Mesothelial cell of epicardium (in vitro differentiated cells): ENCODE results near the gene CCT6A. TPM values are rescaled to one million over a fixed set of nuclear protein-coding genes. Genes with fewer than 3 reads are reported as not detected.
"Not testable (repeated sequence)": the region's sequence is repeated elsewhere in the genome, so short reads cannot be mapped to it uniquely, and the experiment has no call there.

Source experiments
- DNase-seq, 2 experiments: peaks; one replicate each; pipeline ENCODE4 v3.0.0; 2021; ENCODE audit warnings: low spot score in 2 of 2; ENCODE audit not compliant: unreplicated experiment in 2 of 2
- H3K27ac Mint-ChIP-seq: 2 replicates; pipeline ENCODE4 v1.8.0; 2021; ENCODE audit warnings: mixed read lengths
- H3K27me3 Mint-ChIP-seq: 2 replicates; pipeline ENCODE4 v1.8.0; 2021; ENCODE audit warnings: low read depth, mixed read lengths
- H3K36me3 Mint-ChIP-seq: 2 replicates; pipeline ENCODE4 v1.8.0; 2021; ENCODE audit warnings: mixed read lengths
- H3K4me1 Mint-ChIP-seq: 2 replicates; pipeline ENCODE4 v1.8.0; 2021; ENCODE audit warnings: mixed read lengths
- H3K4me3 Mint-ChIP-seq: 2 replicates; pipeline ENCODE4 v1.8.0; 2021; ENCODE audit warnings: mild to moderate bottlenecking, moderate library complexity, mixed read lengths
- H3K9me3 Mint-ChIP-seq: 2 replicates; pipeline ENCODE4 v1.8.0; 2021; ENCODE audit warnings: mixed read lengths
- total RNA-seq: library from RNA; stranded (reverse); gene quantifications from 3 replicates; pipeline ENCODE4 v1.2.1, GENCODE V29; 2021
- TF ChIP-seq, protein P1 (sequence below): fragments of 200-600 bp; sonication (generic); IDR thresholded peaks from one replicate; pipeline ENCODE4 v1.5.0; 2021; ENCODE audit warnings: antibody characterized with exemption; ENCODE audit not compliant: unreplicated experiment

CCT6A gene
- total RNA-seq, 1 donor from 2014 or later, result 127 TPM

DNA sequence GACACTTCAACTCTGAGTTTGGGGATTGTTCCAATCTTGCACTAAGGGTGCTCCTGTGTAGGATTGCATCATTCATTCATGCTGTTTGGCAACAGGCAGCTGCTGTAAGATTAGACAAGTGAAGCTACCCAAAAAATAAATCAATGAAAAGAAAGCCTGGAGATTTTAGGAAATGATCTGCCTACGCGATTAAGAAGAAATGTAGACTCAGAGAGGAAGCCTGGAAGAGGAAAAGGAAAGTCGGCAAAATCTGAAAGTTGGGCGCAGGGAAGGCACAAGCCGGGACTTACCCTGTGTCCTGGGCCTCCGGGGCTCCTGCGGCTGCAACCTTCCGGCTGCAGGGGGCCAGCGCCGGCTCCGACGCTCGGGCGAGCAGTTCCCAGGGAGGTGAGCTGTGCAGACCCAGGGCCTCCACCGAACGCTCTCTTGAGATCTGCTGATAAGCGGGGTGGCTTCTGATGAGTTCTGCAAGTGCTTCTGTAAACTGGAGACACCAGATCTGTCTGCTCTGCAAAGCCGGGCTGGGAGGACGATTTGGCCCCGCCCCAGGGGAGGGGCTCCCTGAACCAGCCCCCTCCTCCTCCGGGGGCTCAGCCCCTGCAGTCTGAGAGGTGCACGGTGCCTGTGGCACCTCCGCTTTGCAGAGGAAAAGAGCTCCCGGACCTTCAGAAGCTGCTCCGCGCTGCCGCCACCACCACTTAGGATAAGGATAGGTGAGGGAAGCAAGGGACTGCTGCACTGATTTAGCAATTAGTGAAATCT is 17.7 kb upstream of the CCT6A start:
- peak; percentile 61 to 87 for DNase-seq
- no peaks in the 10 kb centered on the region for H3K27me3 Mint-ChIP-seq
- peak overlapping the region; percentile 86 for H3K27ac Mint-ChIP-seq
- H3K36me3 Mint-ChIP-seq, result peaks cover 13% of the 10 kb centered on the region
- TF ChIP-seq, protein P1, sequence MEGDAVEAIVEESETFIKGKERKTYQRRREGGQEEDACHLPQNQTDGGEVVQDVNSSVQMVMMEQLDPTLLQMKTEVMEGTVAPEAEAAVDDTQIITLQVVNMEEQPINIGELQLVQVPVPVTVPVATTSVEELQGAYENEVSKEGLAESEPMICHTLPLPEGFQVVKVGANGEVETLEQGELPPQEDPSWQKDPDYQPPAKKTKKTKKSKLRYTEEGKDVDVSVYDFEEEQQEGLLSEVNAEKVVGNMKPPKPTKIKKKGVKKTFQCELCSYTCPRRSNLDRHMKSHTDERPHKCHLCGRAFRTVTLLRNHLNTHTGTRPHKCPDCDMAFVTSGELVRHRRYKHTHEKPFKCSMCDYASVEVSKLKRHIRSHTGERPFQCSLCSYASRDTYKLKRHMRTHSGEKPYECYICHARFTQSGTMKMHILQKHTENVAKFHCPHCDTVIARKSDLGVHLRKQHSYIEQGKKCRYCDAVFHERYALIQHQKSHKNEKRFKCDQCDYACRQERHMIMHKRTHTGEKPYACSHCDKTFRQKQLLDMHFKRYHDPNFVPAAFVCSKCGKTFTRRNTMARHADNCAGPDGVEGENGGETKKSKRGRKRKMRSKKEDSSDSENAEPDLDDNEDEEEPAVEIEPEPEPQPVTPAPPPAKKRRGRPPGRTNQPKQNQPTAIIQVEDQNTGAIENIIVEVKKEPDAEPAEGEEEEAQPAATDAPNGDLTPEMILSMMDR, result peak; percentile 6
- peak overlapping the region; percentile 70 for H3K4me3 Mint-ChIP-seq
- no peaks in the 10 kb centered on the region for H3K9me3 Mint-ChIP-seq
- H3K4me1 Mint-ChIP-seq, result peaks cover 3% of the 10 kb centered on the region

DNA sequence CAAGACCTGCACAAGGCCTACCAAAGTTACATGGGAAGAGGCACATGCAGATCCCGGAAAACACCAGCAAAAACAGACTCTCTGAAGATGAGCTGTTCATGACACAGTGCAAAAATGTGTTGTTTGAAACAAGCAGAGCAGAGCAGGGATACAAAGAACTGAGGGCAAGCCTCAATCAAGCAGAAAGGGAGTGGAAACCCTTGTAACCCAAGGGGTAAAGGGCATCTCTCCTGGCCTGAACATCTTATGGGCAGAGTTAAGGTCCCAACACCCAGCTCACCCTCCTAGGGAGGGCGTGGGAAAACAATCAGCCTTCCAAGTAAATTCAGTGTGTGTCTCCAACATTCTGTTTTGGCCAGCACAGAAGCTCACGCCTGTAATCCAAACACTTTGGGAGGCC is 10.8 kb upstream of the CCT6A start:
- peaks cover 6% of the 10 kb centered on the region for H3K36me3 Mint-ChIP-seq
- no peaks in the 10 kb centered on the region for H3K27me3 Mint-ChIP-seq
- H3K27ac Mint-ChIP-seq, result no peak overlapping the region
- DNase-seq, result no peak
- H3K4me3 Mint-ChIP-seq, result no peak overlapping the region
- H3K4me1 Mint-ChIP-seq, result no peaks in the 10 kb centered on the region
- TF ChIP-seq, protein P1, result no peak
- H3K9me3 Mint-ChIP-seq, result no peaks in the 10 kb centered on the region

DNA sequence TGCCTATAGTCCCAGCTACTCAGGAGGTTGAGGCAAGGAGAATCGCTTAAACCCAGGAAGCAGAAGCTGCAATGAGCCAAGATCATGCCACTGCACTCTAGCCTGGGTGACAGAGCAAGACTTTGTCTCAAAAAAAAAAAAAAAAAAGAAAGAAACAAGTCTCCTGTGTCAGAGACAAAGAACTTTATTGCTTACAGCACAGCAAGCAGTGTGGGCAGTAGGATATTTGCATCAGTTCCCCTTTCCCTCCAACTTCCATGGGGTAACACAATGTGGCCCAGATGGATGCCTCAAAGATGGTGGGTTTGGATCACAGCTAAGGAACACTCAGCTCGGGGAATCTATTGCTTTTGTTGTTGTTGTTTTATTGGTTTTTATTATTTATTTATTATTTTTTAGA is 5.8 kb upstream of the CCT6A start:
- not testable (repeated sequence) for H3K36me3 Mint-ChIP-seq, H3K4me3 Mint-ChIP-seq, H3K9me3 Mint-ChIP-seq, H3K27me3 Mint-ChIP-seq, DNase-seq
- Mint-ChIP-seq H3K27ac (peak overlapping the region; percentile 47), H3K4me1 (peaks cover 31% of the 10 kb centered on the region)

DNA sequence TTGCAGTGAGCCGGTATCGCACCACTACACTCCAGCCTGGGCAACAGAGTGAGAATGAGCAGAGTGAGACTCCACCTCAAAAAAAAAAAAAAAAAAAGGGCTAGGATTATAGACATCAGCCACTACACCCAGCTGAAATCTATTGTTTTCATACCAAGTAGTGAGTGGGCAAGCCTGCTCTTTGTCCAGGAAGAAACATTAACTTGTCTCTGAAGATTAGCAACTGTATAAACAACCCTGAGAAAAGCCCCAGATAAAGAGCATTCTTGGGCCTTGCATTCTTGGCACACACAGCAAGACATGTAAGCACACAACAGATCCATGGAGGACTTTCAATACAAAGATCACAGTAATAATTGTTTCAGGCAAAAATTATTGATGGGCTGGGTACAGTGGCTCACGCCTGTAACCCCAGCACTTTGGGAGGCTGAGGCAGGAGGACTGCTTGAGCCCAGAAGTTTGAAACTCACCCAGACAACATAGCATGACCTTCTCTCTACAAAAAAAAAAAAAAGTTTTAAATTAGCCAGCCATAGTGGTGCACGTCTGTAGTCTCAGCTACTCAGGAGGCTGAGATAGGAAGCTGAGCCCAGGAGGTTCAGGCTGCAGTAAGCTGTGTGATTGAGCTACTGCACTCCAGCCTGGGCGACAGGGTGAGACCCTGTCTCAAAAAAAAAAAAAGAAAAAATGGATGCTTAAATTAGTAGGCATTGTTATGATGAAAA is 4.7 kb upstream of the CCT6A start:
- TF ChIP-seq, protein P1, result no peak
- H3K27me3 Mint-ChIP-seq, result no peaks in the 10 kb centered on the region
- H3K4me1 Mint-ChIP-seq, result peaks cover 32% of the 10 kb centered on the region
- H3K9me3 Mint-ChIP-seq, result no peaks in the 10 kb centered on the region
- no peak for DNase-seq
- peak overlapping the region; percentile 99 for H3K27ac Mint-ChIP-seq
- peak overlapping the region; percentile 20 for H3K4me3 Mint-ChIP-seq
- peaks cover 6% of the 10 kb centered on the region for H3K36me3 Mint-ChIP-seq

DNA sequence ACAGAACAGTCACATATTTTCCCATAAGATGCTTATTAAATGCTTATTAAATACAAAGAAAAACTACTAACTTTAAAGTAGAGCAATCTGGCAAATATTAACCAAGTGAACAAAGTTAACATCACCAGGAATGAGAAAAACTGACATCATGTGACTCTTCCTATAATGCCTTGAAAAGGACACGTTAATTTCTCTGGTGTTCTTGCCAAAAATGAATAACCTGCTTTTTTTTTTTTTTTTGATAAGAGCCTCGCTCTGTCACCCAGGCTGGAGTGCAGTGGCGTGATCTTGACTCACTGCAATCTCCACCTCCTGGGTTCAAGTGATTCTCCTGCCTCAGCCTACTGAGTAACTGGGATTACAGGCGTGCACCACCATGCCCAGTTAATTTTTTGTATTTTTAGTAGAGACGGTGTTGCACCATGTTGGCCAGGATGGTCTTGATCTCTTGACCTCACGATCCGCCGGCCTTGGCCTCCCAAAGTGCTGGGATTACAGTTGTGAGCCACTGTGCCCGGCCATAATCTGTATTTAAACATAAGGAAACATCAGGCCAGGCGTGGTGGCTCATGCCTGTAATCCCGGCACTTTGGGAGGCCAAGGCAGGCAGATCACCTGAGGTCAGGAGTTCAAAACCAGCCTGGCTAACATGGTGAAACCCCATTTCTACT is 4.0 kb upstream of the CCT6A start:
- H3K27me3 Mint-ChIP-seq, H3K36me3 Mint-ChIP-seq: not testable (repeated sequence)

DNA sequence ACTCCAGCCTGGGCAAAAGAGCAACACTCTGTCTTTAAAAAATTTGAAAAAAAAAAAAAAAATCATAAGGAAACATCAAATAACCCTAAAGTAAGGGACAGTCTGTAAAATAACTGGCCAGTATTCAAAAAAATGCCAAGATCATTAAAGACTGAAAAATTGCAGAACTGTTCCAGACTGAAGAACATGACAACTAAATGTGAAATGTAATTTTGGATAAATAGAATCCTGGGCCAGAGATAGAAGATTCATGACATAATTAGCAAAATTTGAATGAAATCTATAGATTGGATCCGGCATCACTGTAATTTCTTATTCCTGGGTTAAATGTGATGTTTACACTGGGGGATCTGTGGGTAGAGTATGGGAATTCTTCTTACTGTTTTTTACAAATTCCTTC is 3.3 kb upstream of the CCT6A start:
- H3K9me3 Mint-ChIP-seq, result no peaks in the 10 kb centered on the region
- no peak for DNase-seq
- H3K27ac Mint-ChIP-seq, result peak overlapping the region; percentile 84
- H3K36me3 Mint-ChIP-seq, result no peaks in the 10 kb centered on the region
- H3K4me3 Mint-ChIP-seq, result no peak overlapping the region
- H3K4me1 Mint-ChIP-seq, result peaks cover 41% of the 10 kb centered on the region
- H3K27me3 Mint-ChIP-seq, result no peaks in the 10 kb centered on the region
- TF ChIP-seq, protein P1, result no peak

More for the DNA sequence above, 4.0 kb upstream of the CCT6A start:
- DNase-seq, H3K4me3 Mint-ChIP-seq, H3K9me3 Mint-ChIP-seq: not testable (repeated sequence)
- Mint-ChIP-seq H3K4me1 (peaks cover 35% of the 10 kb centered on the region), H3K27ac (peak overlapping the region; percentile 99)

DNA sequence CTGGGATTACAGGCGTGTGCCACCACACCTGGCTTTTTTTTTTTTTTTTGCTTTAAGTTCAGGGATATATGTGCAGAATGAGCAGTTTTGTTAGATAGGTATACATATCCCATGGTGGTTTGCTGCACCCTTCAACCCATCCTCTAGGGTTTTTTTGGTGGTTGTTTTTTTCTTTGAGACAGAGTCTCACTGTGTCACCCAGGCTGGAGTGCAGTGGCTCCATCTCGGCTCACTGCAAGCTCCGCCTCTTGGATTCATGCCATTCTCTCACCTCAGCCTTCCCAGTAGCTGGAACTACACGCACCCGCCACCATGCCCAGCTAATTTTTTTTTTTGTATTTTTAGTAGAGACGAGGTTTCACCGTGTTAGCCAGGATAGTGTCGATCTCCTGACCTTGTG is 2.8 kb upstream of the CCT6A start:
- H3K36me3 Mint-ChIP-seq, H3K27me3 Mint-ChIP-seq, DNase-seq, H3K9me3 Mint-ChIP-seq: not testable (repeated sequence)
- peak overlapping the region; percentile 84 for H3K27ac Mint-ChIP-seq
- H3K4me1 Mint-ChIP-seq, result peaks cover 44% of the 10 kb centered on the region
- H3K4me3 Mint-ChIP-seq, result peak overlapping the region; percentile 20
